ENCODE measurements around the gene AP1AR. TPM values are rescaled to one million over a fixed set of nuclear protein-coding genes. Genes with fewer than 3 reads are reported as not detected.

The AP1AR gene
- total RNA-seq, 2 experiments from 2014 or later, result 10.9 to 13.0 TPM

DNA sequence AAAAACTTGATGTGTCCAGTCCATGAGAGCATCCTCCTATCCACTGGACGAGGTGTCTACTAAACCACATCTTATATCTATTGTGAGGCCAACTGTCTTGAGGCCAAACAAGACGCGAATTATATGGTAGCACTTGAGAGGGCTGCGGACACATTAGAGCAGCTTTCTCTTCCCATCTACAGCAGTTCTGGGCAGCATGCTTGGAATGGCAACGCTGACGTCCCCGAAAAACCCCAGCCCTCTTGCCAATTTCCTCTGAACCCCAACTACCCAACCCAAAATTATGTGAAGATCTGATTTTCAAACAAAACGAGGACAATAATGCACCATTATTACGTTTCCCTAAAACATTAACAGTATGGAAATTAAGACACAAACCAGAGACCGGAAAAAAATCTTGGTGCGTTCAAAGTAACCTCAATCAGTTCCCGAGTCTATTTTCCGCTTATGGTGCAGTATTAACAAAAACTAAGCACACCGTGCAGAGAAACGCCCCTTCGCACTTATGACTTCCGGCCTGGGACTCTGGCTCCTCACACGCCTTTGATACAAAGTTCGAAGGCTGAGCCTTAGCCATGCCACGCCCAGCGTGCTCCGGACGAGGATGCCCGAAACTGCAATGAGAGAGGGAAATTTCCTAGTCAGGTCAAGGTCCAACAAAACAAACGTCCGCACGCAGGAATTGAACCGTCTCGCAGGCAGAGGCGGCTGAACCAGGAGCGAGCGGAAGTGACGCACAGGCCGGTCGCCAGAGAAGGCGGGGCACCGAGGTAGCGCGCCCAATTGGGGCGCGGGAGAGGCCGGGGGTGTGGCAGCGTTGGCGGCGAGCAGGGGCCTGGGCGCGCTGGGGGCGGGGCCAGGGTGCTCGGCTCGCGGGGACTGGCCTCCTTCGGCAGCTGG is 458 bp upstream of the AP1AR start:
- POLR2A ChIA-PET, result interaction anchor here (0.8 to 2.7 kb wide), 2 partner anchors 55 to 68 kb away, joined by 3 to 17 read pairs; partner anchors contain the start of gene TIFA

DNA sequence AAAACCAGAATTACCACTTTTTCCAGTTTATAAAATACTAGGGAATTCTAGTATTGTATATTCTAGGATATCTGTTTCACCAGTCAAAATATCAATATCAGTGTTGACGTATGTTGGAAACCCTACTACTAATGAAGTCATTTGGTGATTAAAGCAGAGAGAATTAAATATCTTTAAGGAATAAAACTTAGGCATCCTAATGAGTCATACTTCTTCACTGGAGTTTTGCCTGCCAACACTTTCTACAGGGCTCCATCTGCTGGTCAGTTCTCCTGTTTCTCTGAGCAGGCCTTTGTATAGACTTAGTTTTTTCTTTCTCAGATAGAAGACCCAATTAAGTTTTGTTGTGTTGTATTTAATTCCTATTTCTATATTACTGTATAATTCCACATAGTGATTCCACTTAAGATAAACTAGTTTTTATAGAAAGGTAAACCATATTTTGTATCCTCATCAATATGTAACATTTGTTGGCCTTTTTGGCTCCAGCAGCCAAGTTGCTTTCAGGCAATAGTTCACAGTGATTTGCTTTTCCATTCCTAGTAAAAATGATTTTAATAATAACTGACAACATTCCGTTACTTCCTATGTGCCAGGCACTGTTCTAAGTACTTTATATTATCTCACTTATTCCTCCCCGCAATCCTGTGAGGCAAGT is 3.5 kb downstream of the AP1AR start:
- Mint-ChIP-seq H3K36me3 (ENCODE audit: low read depth) (peaks cover 4% of the 10 kb centered on the region), H3K27me3 (ENCODE audit: low read depth) (no peaks in the 10 kb centered on the region), H3K4me3 (no peak overlapping the region), H3K27ac (no peak overlapping the region), H3K9me3 (ENCODE audit: insufficient read depth) (no peaks in the 10 kb centered on the region), H3K4me1 (ENCODE audit: low read depth) (peaks cover 32% of the 10 kb centered on the region)
- no peak for ATAC-seq
- peak; percentile 70 for DNase-seq
- ChIA-PET CTCF (interaction anchor here (0.7 to 4.3 kb wide), 16 partner anchors 9 to 161 kb away, joined by 3 to 88 read pairs (median 4); no protein-coding TSS in a partner anchor), POLR2A (no interaction called here)

More for the DNA sequence above, 458 bp upstream of the AP1AR start:
- Mint-ChIP-seq H3K27me3 (ENCODE audit: low read depth) (peaks cover 5% of the 10 kb centered on the region), H3K36me3 (ENCODE audit: low read depth) (peaks cover 4% of the 10 kb centered on the region), H3K4me1 (ENCODE audit: low read depth) (peaks cover 35% of the 10 kb centered on the region), H3K9me3 (ENCODE audit: insufficient read depth) (no peaks in the 10 kb centered on the region), H3K27ac (peak overlapping the region; percentile 99), H3K4me3 (peak overlapping the region; percentile 84)
- peak; percentile 93 for ATAC-seq
- peak; percentile 97 for DNase-seq
- CTCF ChIA-PET, result interaction anchor here (1.8 to 4.1 kb wide), 3 partner anchors 17 to 131 kb away, joined by 9 to 88 read pairs (median 10); no protein-coding TSS in a partner anchor

DNA sequence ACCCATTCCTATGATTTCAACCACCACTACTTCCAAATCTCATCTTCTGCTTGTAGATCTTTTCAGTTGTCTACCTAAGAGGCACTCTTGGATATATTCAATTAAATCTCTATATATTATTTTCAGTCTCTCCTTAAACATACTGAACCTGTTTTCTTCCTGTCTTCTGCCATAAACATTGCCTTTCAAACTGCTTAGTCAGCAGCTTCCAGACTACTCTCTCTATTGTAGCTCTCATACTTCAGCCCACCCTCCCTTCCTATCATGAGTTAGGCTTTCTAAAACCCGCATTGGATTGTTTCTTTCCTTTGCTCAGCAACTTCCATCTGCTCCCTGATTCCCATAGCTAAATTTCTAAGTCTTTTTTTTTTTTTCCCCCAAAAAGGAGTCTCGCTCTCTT is 4.5 kb downstream of the AP1AR start:
- DNase-seq, result no peak
- ChIA-PET POLR2A (no interaction called here), CTCF (interaction anchor here (0.9 to 4.3 kb wide), 8 partner anchors 8 to 136 kb away, joined by 3 to 32 read pairs (median 4); no protein-coding TSS in a partner anchor)
- peaks cover 4% of the 10 kb centered on the region for H3K36me3 Mint-ChIP-seq (ENCODE audit: low read depth)
- H3K9me3 Mint-ChIP-seq (ENCODE audit: insufficient read depth), result no peaks in the 10 kb centered on the region
- H3K4me1 Mint-ChIP-seq (ENCODE audit: low read depth), result peaks cover 27% of the 10 kb centered on the region
- no peak for ATAC-seq
- no peak overlapping the region for H3K27ac Mint-ChIP-seq
- H3K27me3 Mint-ChIP-seq (ENCODE audit: low read depth), result no peaks in the 10 kb centered on the region
- no peak overlapping the region for H3K4me3 Mint-ChIP-seq

DNA sequence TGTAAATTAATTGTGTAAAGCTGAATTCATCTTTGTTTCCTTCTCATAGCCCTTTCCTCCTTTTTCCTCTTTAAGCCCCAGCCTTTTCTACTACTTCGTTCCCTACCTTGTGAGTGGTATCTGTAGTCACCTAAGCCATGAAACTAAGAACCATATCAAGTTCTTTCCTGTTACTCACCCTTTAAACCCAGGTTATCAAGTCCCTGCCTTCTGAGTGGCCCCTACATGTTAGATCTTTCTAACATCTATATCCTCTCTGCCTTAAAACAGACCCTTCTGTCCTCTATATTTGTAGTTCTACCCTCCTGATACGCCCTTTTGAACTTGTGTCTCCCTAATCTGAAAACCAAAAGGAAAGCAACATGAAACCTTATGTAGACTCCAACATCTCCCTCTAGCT is 7.2 kb downstream of the AP1AR start:
- peaks cover 12% of the 10 kb centered on the region for H3K4me1 Mint-ChIP-seq (ENCODE audit: low read depth)
- no peak overlapping the region for H3K27ac Mint-ChIP-seq
- H3K36me3 Mint-ChIP-seq (ENCODE audit: low read depth), result no peaks in the 10 kb centered on the region
- no peaks in the 10 kb centered on the region for H3K9me3 Mint-ChIP-seq (ENCODE audit: insufficient read depth)
- no peaks in the 10 kb centered on the region for H3K27me3 Mint-ChIP-seq (ENCODE audit: low read depth)
- ChIA-PET POLR2A (no interaction called here), CTCF (no interaction called here)
- DNase-seq (no peak), ATAC-seq (no peak)
- no peak overlapping the region for H3K4me3 Mint-ChIP-seq

DNA sequence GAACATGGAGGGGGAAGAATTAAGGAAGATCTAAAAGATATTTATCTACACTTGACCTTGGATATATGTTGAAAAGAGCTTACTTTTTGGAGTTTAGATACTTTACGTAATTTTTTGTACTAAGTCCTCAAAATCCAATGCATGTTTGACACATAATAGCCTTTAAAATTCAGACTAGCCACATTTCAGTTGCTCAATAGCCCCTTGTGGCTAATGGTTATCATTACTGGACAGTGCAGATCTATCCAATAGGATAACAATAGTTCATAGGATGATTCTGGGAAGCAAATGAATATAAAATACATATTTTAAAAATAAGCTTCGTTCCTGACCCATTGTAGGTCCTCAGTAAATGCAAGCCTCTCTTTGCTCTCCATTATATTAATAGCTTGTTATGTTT is 13.8 kb downstream of the AP1AR start:
- no peaks in the 10 kb centered on the region for H3K36me3 Mint-ChIP-seq (ENCODE audit: low read depth)
- POLR2A ChIA-PET, result no interaction called here
- no peaks in the 10 kb centered on the region for H3K4me1 Mint-ChIP-seq (ENCODE audit: low read depth)
- CTCF ChIA-PET, result interaction anchor here (1.3 to 4.0 kb wide), 3 partner anchors 11 to 147 kb away, joined by 3 to 32 read pairs (median 3); no protein-coding TSS in a partner anchor
- no peak for ATAC-seq
- H3K9me3 Mint-ChIP-seq (ENCODE audit: insufficient read depth), result no peaks in the 10 kb centered on the region
- DNase-seq, result no peak
- no peak overlapping the region for H3K27ac Mint-ChIP-seq
- no peaks in the 10 kb centered on the region for H3K27me3 Mint-ChIP-seq (ENCODE audit: low read depth)
- H3K4me3 Mint-ChIP-seq, result no peak overlapping the region

DNA sequence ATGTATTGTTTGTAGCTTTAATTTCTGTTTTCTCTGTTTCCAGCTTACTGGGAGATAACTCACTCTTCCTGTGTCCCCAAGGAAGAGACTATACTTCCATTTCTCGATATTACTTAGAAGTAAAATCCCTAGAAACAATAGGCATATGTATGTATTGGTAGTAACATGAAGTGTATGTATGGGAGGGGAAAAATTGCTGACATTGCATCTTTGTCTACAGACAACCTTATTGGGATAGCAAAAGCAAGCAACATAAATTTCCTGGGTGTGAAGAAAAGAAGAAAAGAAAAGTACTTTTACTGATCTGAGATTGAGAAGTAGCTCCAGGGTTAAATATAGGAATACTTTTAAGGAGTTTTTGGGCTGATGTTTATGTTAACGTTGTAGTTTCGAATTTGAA is 15.4 kb downstream of the AP1AR start:
- Mint-ChIP-seq H3K4me1 (ENCODE audit: low read depth) (no peaks in the 10 kb centered on the region), H3K9me3 (ENCODE audit: insufficient read depth) (no peaks in the 10 kb centered on the region)

DNA sequence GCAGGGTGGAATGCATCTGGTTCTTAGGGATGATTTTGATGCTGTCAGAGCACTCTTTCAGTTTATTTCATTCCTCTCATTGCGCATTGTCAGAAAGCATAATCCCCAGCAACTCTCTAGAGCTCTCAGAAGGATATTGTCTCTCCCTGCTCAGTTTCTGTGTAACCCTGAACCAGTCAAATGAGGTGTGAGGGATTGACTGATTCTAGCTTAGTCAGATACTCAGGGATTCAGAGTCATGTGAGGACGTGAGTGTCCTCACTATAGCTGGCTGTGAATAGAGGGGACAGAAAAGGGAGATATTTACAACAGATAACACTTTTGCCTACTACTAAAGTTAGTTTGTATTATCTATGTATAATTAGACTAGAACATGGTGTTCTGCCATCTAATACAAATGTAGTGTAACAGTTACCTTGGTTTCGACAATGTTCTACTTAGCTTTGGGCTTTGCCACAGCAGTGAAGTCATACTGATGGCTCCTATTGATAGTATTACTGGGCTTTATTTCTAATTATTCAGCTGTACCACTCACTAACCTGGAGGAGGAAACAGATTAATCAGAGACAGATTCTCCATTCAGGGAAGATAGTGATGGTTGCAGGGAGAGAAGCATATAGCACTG is 19.5 kb downstream of the AP1AR start:
- no peak overlapping the region for H3K27ac Mint-ChIP-seq
- H3K4me3 Mint-ChIP-seq, result no peak overlapping the region
- H3K9me3 Mint-ChIP-seq (ENCODE audit: insufficient read depth), result no peaks in the 10 kb centered on the region
- no peak for DNase-seq
- no peaks in the 10 kb centered on the region for H3K27me3 Mint-ChIP-seq (ENCODE audit: low read depth)
- no peak for ATAC-seq
- no peaks in the 10 kb centered on the region for H3K36me3 Mint-ChIP-seq (ENCODE audit: low read depth)
- CTCF ChIA-PET, result interaction anchor here (0.7 to 2.3 kb wide), 2 partner anchors 10 to 17 kb away, joined by 3 to 7 read pairs; no protein-coding TSS in a partner anchor
- H3K4me1 Mint-ChIP-seq (ENCODE audit: low read depth), result peaks cover 3% of the 10 kb centered on the region
- POLR2A ChIA-PET, result interaction anchor here (1.5 kb wide), 1 partner anchor 31 kb away, joined by 3 read pairs; no protein-coding TSS in a partner anchor

More for the DNA sequence above, 15.4 kb downstream of the AP1AR start:
- no peak for ATAC-seq
- ChIA-PET CTCF (interaction anchor here (1.0 to 1.6 kb wide), 5 partner anchors 13 to 277 kb away, joined by 3 to 8 read pairs (median 3); no protein-coding TSS in a partner anchor), POLR2A (no interaction called here)
- no peak overlapping the region for H3K27ac Mint-ChIP-seq
- no peak for DNase-seq
- no peaks in the 10 kb centered on the region for H3K27me3 Mint-ChIP-seq (ENCODE audit: low read depth)
- no peak overlapping the region for H3K4me3 Mint-ChIP-seq
- no peaks in the 10 kb centered on the region for H3K36me3 Mint-ChIP-seq (ENCODE audit: low read depth)

DNA sequence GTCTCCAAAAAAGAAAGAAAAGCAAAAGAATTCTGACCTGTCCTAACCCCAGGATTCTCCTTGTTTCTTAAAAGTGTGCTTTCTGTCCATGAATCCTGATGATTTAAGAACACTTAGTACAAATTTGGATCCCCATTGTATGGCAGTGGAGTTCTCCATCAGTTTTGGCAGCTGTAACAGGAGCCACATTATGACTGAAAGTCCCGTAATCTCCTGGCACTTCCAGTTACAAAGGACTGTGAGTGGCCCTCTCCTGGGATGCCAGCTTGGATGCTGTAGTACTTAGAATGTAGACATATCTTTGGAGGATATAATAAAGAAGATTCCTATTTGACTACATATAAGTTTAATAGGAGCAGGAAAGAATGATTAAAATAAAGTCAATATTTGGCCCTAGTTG is 20.6 kb downstream of the AP1AR start:
- CTCF ChIA-PET, result no interaction called here
- H3K4me1 Mint-ChIP-seq (ENCODE audit: low read depth), result peaks cover 3% of the 10 kb centered on the region
- ATAC-seq (no peak), DNase-seq (no peak)
- H3K9me3 Mint-ChIP-seq (ENCODE audit: insufficient read depth), result no peaks in the 10 kb centered on the region
- H3K27ac Mint-ChIP-seq, result no peak overlapping the region
- POLR2A ChIA-PET, result interaction anchor here (1.5 kb wide), 1 partner anchor 30 kb away, joined by 3 read pairs; no protein-coding TSS in a partner anchor
- no peaks in the 10 kb centered on the region for H3K36me3 Mint-ChIP-seq (ENCODE audit: low read depth)
- no peak overlapping the region for H3K4me3 Mint-ChIP-seq
- H3K27me3 Mint-ChIP-seq (ENCODE audit: low read depth), result no peaks in the 10 kb centered on the region

DNA sequence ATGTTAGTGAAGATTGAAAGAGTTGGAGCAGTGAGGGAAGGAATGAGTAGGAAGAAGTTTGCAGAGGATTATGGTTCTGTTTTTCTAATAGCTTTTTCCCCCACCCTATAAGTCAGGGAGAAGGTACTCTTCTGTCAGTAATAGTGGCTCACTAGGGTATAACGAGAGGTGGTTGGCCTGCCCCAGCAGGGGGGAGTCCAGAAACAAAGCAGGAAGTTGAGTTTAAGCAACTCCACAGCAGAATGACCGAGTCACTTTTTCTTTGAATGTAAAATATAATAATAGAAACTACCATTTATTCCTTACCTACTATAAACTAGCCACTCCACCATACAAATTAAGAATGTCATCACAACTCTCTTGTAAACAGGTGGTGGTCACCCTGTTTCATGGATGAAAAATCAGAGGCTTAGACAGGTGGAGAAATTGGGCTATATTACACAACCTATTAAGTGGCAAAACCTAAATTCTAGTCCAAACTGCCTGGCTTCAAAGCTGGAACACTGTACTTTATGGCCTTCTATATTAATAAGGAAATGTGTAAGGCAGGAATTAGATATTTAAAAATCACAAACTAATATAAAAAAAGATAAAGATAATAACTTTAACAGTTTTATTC is 21.9 kb downstream of the AP1AR start:
- ATAC-seq, result no peak

DNA sequence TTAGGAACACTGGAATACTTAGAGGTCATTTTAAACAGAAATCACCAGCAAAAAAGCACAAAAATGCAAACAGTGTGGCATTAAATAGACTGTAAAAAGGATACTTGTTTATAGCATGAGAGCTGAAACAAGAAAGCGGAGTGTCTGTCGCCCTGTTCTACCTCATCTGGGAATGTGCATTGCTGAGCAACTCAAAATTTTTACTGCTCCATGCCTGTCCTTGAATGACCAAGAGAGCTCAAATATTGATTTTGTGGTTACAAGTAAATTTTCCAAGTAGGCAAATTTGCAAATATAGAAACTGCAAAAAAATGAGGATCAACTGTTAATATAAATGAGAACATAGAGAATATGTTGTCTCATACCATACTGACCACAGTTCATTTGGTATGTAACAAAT is 25.5 kb downstream of the AP1AR start:
- Mint-ChIP-seq H3K27ac (no peak overlapping the region), H3K27me3 (ENCODE audit: low read depth) (no peaks in the 10 kb centered on the region), H3K4me3 (no peak overlapping the region), H3K36me3 (ENCODE audit: low read depth) (no peaks in the 10 kb centered on the region), H3K9me3 (ENCODE audit: insufficient read depth) (no peaks in the 10 kb centered on the region), H3K4me1 (ENCODE audit: low read depth) (peaks cover 3% of the 10 kb centered on the region)
- ChIA-PET CTCF (interaction anchor here (0.8 to 1.3 kb wide), 2 partner anchors 21 to 157 kb away, joined by 3 read pairs; no protein-coding TSS in a partner anchor), POLR2A (no interaction called here)
- DNase-seq, result no peak
- no peak for ATAC-seq

More for the DNA sequence above, 21.9 kb downstream of the AP1AR start:
- Mint-ChIP-seq H3K4me3 (no peak overlapping the region), H3K27ac (no peak overlapping the region), H3K27me3 (ENCODE audit: low read depth) (no peaks in the 10 kb centered on the region), H3K9me3 (ENCODE audit: insufficient read depth) (no peaks in the 10 kb centered on the region), H3K4me1 (ENCODE audit: low read depth) (peaks cover 3% of the 10 kb centered on the region), H3K36me3 (ENCODE audit: low read depth) (no peaks in the 10 kb centered on the region)
- DNase-seq, result no peak
- CTCF ChIA-PET, result interaction anchor here (1.1 kb wide), 1 partner anchor 41 kb away, joined by 3 read pairs; no protein-coding TSS in a partner anchor
- POLR2A ChIA-PET, result no interaction called here

DNA sequence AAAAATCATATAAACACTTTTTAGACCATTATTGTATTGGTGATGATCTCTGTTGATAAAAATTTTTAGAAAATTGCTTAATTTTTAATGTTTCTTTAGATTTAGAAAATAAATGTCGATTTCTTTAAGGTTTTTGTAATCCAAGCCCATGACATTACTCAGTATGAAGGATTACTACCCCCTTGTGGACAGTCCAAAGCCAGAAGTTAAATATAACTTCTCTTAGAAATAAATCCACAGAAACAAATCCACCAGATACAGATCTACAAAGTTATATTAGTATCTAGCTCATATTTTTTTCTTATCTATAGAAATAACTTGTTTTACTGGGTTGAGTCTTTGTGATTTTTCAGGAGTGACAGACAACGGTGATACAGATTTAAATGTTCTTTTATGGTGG is 35.2 kb downstream of the AP1AR start:
- ATAC-seq, result no peak
- no peaks in the 10 kb centered on the region for H3K9me3 Mint-ChIP-seq (ENCODE audit: insufficient read depth)
- no peak overlapping the region for H3K27ac Mint-ChIP-seq
- DNase-seq, result no peak
- no peaks in the 10 kb centered on the region for H3K4me1 Mint-ChIP-seq (ENCODE audit: low read depth)
- no peak overlapping the region for H3K4me3 Mint-ChIP-seq
- peaks cover 7% of the 10 kb centered on the region for H3K36me3 Mint-ChIP-seq (ENCODE audit: low read depth)
- H3K27me3 Mint-ChIP-seq (ENCODE audit: low read depth), result no peaks in the 10 kb centered on the region
- ChIA-PET POLR2A (interaction anchor here (0.6 kb wide), 1 partner anchor 49 kb away, joined by 3 read pairs; no protein-coding TSS in a partner anchor), CTCF (interaction anchor here (0.9 to 2.4 kb wide), 11 partner anchors 9 to 248 kb away, joined by 3 to 14 read pairs (median 6); partner anchors contain the start of genes AP1AR and TIFA)
